T-helper 2 cell (primary cell): Measurements from ENCODE around the gene PLVAP.
A peak's percentile ranks its signal among the peaks of the same experiment; 100 is the strongest.
"Not testable (repeated sequence)": the region's sequence is repeated elsewhere in the genome, so short reads cannot be mapped to it uniquely, and the experiment has no call there.

ENCODE experiments used
- DNase-seq, 5 experiments: peaks; one replicate each; pipeline versions ENCODE4 v3.0.0 to v3.0.0-alpha.2; 2012 to 2022

PLVAP gene

DNA sequence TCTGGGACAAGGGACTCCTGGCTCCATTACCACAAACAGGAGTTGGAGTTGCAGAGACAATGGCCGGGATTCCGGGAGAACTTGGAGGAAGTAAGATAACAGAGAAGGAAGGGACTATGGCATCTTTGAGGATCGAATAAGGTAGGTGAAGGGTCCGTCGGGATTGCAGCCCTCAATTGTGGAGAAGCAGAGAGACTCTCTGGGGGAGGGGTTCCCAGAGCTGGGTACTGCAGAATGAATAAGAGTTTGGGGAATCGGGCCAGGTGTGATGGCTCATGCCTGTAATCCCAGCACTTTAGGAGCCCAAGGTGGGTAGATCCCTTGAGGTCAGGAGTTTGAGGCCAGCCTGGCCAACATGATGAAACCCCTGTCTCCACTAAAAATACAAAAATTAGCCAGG is 24.5 kb upstream of the PLVAP start:
- DNase-seq = no peak

- no peak for DNase-seq
These were observed 21.9 kb upstream of the PLVAP start for GRCh38 chr19:17398902-17399527.

GRCh38 chr19:17394891-17395415 is 17.8 kb upstream of the PLVAP start:
- DNase-seq = peak in 4 of 5 experiments; percentile 24 to 79 (median 58)

GRCh38 chr19:17393914-17394313 is 16.8 kb upstream of the PLVAP start, which contains the start of gene CCDC194:
Gene CCDC194, minus strand, starts transcription at chr19:17394196. Its CDS starts 38 bp downstream, at chr19:17394158.
- DNase-seq = no peak

DNA sequence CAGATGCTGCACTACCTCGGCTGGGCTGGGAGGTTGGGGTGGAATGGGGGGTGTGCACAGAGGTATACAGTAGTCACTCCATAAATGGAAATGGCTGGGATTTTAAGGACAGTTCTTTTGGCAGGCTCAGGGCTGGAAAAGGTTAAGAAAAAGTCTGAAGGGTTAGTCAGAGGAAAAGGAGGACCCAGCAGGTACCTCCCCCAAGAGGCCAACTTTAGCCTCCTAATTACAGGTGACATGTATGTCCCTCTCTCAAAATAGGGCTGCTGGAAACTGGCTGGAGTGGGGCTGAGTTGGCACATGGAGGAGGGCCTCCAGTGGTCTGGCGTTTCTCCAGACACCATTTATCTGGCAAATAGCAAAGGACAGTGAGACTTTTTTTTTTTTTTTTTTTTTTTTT is 15.9 kb upstream of the PLVAP start:
- DNase-seq = no peak

DNA sequence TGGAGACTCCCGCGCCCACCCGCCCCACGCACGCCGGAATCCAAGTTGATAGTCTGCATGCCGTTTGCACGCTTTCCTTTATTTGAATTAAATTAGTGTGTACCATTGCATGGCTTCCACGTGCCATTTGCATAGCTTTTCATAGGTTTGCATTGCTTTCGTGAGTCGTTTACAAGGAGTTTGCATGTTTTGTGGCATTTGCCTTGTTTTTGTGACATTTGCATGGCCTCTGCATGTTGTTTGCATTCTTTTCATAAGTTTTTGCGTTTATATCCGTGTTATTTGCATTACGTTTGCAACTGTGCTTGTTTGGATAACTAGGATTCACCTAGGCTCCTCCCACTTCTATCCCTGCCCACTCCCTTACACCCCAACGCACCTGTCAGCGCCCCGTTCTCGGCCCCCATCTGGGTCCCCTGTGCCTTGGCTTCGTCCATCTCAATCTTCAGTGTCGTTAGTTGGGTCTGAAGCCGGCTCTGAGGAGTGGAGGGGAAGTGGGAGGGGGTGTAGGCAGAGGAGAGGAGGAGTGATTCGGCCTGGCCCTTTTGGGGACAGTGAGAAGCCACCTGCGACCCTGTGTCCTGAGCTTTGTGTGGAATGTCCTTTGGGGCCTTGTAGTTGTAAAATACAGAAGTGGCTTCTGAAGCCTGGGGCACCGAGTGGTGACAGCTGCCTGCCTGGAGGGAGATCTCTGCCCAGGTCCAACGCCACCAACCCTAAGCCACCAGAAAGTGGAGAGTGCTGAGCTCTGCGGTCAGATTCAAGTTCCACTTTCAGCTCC is 14.4 kb upstream of the PLVAP start:
- DNase-seq = no peak

GRCh38 chr19:17390665-17391370 is 13.7 kb upstream of the PLVAP start:
- peak; percentile 76 to 91 (median 85) for DNase-seq

GRCh38 chr19:17389957-17390664 is 13.0 kb upstream of the PLVAP start:
- no peak for DNase-seq

DNA sequence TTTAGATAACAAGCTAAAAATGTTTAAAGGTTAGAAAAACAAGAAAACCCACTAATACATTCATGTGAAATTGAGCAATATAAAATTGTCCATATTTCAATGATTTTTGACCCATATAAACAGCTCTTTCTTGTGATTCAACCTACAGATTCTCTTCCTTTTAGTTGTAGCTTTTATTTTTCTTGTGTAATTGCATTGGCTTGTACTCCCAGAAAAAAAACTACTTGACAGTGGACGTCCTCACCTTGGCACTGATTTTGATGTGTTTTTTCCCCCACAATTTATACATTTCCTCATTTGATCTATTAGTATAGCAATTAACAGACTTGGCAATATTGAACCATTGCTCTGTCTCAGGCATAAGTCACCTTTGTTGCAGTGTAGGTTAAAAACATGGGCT is 12.1 kb upstream of the PLVAP start:
- DNase-seq = no peak

GRCh38 chr19:17385878-17386611 is 8.9 kb upstream of the PLVAP start:
- DNase-seq = peak; percentile 26 to 60 (median 43)

- DNase-seq = no peak
These were observed 3.4 kb upstream of the PLVAP start for GRCh38 chr19:17380426-17381138.

GRCh38 chr19:17379221-17379631 is 2.1 kb upstream of the PLVAP start:
- DNase-seq = no peak

GRCh38 chr19:17378271-17378670 is 1.1 kb upstream of the PLVAP start:
- DNase-seq = no peak

DNA sequence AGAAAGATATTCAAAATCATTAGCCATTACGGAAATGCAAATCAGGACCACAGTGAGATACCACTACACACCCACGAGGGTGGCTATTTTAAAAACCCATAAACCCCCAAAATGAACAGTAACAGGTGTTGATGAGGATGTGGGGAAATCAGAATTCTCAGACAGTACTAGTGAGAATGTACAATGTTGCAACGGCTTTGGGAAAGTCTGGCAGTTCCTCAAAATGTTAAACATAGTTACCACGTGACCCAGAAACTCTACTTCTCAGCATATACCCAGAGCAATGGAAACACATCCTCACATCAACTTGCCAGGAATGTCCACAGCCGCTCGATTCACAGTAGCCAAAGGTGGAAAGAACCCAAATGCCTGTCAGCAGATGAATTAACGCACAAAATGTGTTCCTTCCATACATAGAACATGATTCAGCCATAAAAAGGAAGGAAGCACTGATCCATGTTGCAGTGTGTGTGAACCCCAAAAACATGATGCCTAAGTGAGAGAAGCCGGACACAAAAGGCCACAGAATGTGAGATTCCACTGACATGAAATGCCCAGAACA is 7.0 kb downstream of the PLVAP start:
- no peak for DNase-seq

DNA sequence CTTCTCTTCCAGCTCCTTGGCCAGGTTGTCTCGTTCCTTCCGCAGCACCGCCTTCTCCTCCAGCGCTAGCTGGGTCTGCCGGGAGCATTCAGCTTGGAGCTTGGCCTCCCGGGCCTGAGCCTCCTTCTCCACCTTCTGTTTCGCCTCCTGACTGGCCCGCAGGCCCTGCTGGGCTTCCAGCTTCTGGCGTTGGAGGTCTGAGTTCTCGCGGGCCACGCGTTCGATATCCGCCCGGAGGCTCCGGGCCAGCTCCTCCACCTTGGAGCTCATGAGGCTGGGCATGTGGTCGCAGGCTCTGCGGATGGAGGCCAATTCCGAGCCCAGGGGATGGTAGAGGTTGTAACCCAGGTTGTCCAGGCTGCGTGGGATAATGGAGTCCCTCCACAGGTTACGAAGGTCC is 11.8 kb downstream of the PLVAP start:
- no peak for DNase-seq

DNA sequence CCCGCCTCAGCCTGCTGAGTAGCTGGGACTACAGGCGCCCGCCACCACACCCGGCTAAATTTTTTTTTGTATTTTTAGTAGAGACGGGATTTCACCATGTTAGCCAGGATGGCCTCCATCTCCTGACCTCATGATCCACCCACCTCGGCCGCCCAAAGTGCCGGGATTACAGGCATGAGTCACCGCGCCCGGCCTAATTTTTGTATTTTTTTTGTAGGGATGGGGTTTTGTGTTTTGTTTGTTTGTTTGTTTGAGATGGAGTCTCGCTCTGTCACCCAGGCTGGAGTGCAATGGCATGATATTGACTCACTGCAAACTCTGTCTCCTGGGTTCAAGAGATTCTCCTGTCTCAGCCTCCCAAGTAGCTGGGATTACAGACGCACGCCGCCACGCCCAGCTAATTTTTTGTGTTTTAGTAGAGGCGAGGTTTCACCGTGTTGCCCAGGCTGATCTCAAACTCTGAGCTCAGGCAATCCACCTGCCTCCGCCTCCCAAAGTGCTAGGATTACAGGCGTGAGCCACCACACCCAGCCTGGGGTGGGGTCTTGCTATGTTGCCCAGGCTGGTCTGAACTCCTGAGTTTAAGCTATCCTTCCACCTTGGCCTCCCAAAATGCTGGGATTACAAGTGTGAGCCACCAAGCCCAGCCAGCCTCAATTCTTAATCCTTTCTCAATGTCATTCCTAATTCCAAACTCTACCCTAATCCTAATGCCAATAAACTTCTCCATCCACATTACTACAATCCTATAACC is 13.1 kb downstream of the PLVAP start:
- DNase-seq = not testable (repeated sequence)

- DNase-seq = no peak
These were observed 17.0 kb downstream of the PLVAP start for GRCh38 chr19:17359905-17360800.

DNA sequence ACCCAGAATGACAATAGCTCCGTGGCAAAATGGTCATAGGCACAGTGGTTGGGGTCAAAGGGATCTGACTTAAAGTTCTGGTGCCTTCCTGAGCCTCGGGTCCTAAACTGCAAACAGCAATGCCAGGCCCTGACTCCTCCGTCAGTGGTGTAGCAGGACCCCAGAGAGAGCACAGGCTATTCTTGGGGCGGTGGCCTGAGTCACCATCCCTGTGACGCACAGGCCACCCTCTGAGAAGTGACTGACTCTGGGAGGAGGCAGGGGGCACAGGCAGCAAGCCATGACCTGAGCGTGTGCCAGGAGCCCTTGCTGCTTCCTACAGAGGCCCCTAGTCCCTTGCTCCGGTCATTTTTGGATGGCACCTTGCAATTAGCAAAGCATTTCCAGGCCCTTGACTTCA is 18.7 kb downstream of the PLVAP start:
- DNase-seq = no peak

GRCh38 chr19:17357724-17358123 is 19.4 kb downstream of the PLVAP start:
- DNase-seq = no peak
